Measurements from ENCODE around the gene TFB2M.
A peak's percentile ranks its signal among the peaks of the same experiment; 100 is the strongest.
"Not testable (repeated sequence)": the region's sequence is repeated elsewhere in the genome, so short reads cannot be mapped to it uniquely, and the experiment has no call there.

Gene TFB2M

GRCh38 chr1:246566128-246566812 lies at the start of gene TFB2M, which contains the start of gene CNST:
Gene TFB2M, minus strand, starts transcription at chr1:246566261. Its CDS starts 123 bp downstream, at chr1:246566138.
Gene CNST, plus strand, starts transcription at chr1:246566456. Its CDS starts 25,107 bp downstream, at chr1:246591563.
- DNase-seq (ENCODE audit: low read depth) = peak; percentile 78

GRCh38 chr1:246613096-246613758 lies 47.2 kb upstream of the TFB2M start:
- DNase-seq (ENCODE audit: low read depth) = no peak

GRCh38 chr1:246609632-246610031 lies 43.6 kb upstream of the TFB2M start:
- no peak for DNase-seq (ENCODE audit: low read depth)

- DNase-seq (ENCODE audit: low read depth) = no peak
These were observed 42.7 kb upstream of the TFB2M start for GRCh38 chr1:246608616-246609376.

- DNase-seq (ENCODE audit: low read depth) = no peak
These were observed 41.4 kb upstream of the TFB2M start for GRCh38 chr1:246607462-246607861.

- not testable (repeated sequence) for DNase-seq (ENCODE audit: low read depth)
These were observed 39.2 kb upstream of the TFB2M start for GRCh38 chr1:246605231-246605630.

- DNase-seq (ENCODE audit: low read depth) = no peak
These were observed 36.1 kb upstream of the TFB2M start for GRCh38 chr1:246602194-246602593.

- no peak for DNase-seq (ENCODE audit: low read depth)
These were observed 34.5 kb upstream of the TFB2M start for GRCh38 chr1:246600579-246600978.

- no peak for DNase-seq (ENCODE audit: low read depth)
These were observed 33.3 kb upstream of the TFB2M start for GRCh38 chr1:246599315-246599714.

GRCh38 chr1:246597971-246598370 lies 31.9 kb upstream of the TFB2M start:
- no peak for DNase-seq (ENCODE audit: low read depth)

- no peak for DNase-seq (ENCODE audit: low read depth)
These were observed 31.3 kb upstream of the TFB2M start for GRCh38 chr1:246597340-246597739.

- no peak for DNase-seq (ENCODE audit: low read depth)
These were observed 29.1 kb upstream of the TFB2M start for GRCh38 chr1:246595146-246595545.

- no peak for DNase-seq (ENCODE audit: low read depth)
These were observed 26.6 kb upstream of the TFB2M start for GRCh38 chr1:246592695-246593094.

- DNase-seq (ENCODE audit: low read depth) = no peak
These were observed 25.9 kb upstream of the TFB2M start for GRCh38 chr1:246591958-246592357.

- no peak for DNase-seq (ENCODE audit: low read depth)
These were observed 25.4 kb upstream of the TFB2M start for GRCh38 chr1:246591504-246591903.

- DNase-seq (ENCODE audit: low read depth) = no peak
These were observed 25.0 kb upstream of the TFB2M start for GRCh38 chr1:246591047-246591446.

- not testable (repeated sequence) for DNase-seq (ENCODE audit: low read depth)
These were observed 23.9 kb upstream of the TFB2M start for GRCh38 chr1:246589919-246590318.

GRCh38 chr1:246588159-246588721 lies 22.2 kb upstream of the TFB2M start:
- DNase-seq (ENCODE audit: low read depth) = no peak

GRCh38 chr1:246587606-246588005 lies 21.5 kb upstream of the TFB2M start:
- no peak for DNase-seq (ENCODE audit: low read depth)

GRCh38 chr1:246587032-246587431 lies 21.0 kb upstream of the TFB2M start:
- DNase-seq (ENCODE audit: low read depth) = no peak

GRCh38 chr1:246583448-246584185 lies 17.6 kb upstream of the TFB2M start:
- DNase-seq (ENCODE audit: low read depth) = no peak

GRCh38 chr1:246583056-246583440 lies 17.0 kb upstream of the TFB2M start:
- no peak for DNase-seq (ENCODE audit: low read depth)

All from stimulated activated CD8-positive, alpha-beta memory T cell treated with anti-CD3 and anti-CD28 coated beads, Interleukin-15, amount 100 ng/mL, for 1 hour (primary cell).